Measurements from ENCODE around the gene RNF223.
A peak's percentile ranks its signal among the peaks of the same experiment; 100 is the strongest.

The RNF223 gene

DNA sequence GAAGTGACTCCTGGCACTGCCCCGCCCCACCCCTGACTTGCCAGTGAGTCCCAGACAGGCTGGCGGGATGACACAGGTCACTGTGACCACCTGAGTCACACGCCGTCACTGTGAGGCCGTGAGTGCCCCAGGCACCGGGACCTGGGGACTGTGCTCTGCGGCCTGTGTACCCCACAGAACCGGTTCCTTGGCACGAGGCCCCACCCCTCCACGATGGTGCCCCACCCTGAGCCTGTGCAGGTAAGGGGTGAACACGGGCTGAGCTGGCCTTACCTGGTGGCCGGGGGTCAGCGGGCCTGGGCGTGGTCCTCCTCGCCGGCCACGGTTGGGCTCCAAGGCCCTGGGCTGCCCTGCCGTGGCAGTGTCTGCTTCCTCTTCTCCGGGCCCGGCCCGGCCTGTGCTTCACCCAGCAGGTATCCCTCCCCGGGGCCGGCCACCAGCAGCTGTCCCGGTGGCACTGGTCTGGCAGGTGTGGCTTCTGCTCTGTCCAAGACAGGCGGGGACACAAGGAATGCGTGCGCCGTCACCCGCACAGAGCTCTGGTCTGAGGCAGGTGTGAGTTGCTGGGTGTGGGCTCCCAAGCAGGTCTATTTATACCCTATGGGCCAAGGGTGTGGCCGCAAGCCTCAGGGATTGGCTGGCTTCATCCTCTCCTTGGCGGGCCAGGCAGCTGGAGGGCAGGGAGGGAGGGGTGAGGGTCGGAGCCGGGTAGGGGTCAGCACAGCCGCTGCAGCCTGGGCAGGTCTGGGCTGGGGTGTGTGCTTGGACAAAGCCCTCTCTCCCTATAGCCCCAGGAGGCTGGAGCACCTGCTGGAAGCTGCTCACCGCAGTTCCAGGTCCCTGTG lies at the start of gene RNF223:
RNF223 (minus strand) TSS at position 564 of the 845 bp plus-strand sequence. CDS start 1,740 bp downstream, outside the sequence.
- DNase-seq = no peak

DNA sequence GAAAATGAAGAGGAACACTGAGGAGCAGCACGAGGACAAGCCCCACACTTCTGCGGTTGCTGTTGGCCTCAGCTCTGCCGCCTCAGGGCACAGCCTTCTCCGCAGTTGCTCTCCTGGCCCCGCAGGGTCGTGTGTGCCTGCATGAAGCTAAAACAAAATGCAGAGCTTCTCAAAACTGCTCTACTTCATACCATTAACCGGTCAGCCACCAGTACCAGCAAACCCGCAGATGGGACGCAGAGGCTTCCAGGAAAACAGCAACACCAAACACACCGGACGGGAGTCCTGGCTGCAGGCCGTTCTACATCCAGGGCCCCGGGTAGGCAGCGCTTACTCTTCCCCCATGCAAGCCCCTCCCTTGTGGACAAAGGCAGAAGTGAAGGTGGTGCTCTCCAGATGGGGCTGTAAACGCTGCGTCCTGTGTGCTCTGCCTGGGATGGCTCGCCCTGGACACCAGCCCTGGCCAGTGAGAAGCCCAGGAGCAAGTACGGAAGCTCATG lies 48.9 kb upstream of the RNF223 start:
- DNase-seq = no peak

DNA sequence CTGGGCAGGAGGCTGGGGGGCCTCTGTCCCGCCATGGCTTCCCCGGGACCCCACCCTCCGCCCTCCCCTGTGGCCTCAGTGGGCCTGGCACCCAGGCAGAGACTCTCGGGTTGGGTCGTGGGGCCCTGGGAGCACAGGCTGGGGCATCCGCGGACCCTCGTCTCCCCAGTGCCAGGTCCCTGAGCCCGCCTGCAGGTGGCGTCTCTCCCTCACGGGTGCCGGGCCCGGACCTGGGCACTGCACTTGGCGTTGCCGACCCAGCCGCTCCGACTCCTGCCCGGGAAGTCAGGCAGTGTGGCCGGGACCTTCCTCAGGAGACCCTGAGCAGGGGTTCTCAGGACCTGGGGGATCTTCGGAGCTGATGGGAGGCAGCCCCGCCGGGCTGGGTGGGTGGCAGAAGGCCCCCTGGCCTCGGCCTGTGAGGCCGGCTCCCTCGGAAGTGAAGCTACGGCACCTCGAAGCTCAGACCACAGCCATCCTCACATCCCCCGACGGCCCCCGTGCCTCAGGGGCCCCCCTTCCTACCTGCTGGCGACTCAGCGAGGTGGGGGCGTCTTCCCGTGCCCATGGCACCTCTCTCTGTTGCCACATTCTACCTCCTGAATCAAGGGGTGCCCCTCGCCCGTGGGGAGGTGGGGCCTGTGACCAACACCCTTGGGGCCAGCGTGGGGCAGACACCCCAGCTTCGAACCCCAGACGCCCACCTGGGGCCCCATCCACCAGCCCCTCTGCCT lies 48.1 kb upstream of the RNF223 start:
- DNase-seq = peak; percentile 94

DNA sequence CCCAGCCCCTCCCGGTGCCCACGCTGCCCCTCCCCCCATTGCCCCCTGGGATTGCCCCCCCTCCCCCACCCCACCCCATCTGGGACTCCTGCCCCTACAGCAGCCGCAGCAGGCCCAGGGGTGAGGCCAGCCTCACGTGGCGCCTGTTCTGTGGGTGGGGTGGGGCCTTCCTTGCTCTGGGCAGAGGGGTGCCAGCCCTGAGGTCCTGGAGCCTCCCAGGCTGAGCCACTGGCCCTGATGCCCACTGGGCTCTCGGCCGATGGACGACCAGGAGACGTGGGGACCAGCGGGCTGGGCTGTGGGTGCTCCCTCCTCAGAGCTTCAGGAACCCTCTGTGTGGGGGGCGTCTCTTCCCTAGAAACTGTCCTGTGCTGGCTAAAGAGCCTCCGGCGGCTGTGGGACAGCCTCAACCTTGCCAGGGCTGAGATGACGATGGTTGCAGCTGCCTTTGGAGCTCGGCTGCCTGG lies 47.5 kb upstream of the RNF223 start:
- no peak for DNase-seq

DNA sequence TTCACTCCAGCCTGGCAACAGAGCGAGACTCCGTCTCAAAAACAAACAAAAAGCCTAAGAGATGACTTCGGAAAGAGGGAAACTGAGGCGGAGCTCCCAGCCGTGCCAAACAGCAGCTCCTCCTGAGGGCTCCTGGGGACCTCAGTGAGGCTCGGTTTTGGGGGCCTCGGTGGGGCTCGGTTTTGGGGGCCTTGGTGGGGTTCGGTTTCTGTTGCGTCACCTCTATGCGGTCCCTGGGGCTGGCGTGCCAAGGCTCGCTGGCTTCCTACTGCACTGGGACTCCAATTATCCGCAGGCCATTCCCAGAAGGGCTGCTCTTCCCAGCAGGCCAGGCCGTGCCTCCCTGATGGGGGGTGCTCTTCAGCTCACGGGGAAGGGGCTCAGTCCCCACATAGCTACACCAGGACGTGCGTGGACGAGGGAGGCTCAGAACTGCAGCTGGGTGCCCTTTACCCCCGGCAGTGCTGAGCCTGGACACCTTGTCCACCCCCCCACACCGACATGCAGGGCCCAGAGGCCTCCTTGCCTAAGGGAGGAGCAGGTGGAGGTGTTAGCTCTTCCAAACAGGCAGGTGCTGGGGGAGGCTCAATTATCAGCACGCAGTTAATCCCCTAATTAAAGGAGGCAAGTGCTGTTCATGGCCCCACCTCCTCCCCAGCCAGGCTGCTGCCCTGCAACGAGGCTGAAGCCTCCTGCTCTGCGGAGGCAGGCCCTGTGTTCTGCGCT lies 46.9 kb upstream of the RNF223 start:
- DNase-seq = no peak

DNA sequence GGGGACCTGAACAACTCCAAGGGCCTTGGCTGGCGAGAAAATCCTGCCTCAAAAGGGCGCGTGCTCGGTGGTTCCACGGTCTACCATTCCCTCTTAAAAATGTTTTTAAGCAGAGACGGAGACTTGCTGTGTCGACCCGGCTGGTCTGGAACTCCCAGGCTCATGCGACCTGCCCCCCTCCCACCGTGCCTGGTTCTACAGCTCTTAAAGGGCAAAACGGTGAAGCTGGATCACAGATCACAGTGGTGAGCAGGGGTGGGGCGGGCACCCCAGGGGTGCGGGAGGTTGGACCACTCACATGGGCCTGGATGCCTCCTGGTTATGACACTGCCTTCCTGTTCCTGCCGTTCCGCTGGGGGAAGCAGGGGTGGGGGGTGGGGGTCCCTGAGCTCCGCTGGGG lies 46.0 kb upstream of the RNF223 start:
- DNase-seq = peak; percentile 16

DNA sequence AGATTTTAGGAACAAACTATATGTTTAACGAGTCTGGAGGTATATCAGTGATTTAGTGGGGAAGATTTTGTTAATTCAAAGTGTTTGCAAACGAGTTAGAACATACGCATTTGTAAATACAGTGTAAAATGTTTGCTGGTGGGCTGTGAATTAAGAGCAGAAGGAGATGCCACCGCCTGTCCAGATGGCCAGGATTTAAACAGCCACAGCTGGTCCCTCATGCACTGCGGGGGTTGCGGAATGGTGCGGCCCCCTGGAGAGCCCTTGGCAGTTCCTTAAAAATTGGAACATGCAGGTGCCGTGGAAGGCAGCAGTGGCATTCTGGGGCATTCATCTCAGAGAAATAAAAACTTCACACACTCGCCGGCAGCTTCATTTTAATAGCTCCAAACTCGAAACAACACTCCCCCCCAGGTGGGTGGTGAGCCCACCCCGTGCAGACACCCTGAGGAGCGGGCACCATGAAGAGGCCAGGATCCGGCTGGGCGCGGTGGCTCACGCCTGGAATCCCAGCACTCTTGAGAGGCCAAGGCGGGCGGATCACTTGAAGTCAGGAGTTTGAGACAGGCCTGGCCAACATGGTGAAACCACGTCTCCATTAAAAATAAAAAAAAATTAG lies 45.3 kb upstream of the RNF223 start:
- peak; percentile 33 for DNase-seq

DNA sequence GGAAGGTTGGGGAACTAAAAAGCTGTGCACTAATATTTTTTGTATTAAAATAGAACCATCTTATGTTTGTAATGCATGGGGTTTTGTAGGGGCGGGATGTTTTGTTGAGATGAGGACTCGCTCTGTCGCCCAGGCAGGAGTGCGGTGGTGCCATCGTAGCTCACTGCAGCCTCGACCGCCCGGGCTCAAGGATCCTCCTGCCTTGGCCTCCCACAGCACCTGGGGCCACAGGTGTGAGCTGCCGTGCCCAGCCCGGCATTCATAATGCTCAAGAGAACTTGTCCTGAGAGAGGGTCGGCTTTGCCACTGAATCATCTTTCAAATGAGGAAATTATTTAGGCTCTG lies 44.7 kb upstream of the RNF223 start:
- peak; percentile 39 for DNase-seq

DNA sequence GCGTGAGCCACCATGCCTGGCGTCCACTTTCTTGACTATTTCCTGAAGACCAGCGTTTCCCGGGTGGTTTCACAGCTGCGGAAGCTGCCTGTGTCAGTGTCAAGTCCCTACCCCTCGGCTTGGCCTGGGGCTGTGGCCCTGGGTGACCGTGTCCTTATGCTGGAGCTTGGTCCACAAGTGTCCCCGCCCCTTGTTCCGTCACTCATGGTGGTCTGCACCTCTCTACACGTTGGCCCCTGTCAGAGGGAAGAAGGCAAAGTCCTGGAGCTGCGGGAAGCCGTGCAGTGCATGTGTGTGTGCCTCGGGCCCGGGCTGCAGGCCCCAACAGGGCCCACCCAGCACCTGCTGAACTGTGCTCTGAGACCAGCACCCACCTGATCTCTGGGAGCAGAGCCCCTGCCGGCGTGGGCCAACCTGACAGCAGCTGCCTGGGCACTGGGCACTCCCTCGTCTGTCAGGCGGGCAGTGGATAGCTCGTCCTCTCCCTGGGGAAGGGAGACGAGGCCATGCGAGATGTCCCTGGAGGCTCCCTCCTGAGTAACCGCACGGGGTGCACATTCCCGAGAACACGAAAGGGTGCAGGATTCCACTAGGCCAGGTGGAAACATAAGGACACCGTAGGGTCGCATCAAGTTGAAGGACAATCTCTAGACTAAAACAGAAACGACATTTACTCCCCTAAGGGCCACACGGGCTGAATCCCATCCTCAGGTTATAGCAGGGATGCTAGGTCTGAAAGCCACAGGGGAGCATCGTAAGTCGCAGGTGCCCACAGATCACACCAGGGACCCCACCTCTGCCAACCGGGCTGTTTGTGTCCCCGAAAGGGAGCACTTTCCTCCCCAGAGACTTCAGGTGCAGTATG lies 44.1 kb upstream of the RNF223 start:
- DNase-seq = no peak

DNA sequence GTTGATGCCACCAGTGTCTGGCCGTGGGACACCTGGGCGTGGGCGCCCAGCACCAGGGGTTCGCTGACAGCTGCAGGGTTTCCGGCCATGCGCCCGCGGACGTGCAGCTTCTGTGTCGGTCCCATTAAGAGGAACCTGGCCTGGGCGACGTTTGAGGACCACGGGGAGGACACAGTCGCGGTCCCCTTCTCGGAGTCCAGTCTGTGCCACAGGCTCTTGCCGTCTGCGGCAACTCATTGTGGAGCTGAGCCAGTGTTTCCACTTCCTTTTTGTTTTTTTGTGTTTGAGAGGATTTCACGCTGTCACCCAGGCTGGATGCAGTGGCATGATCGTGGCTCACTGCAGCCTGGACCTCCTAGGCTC lies 43.3 kb upstream of the RNF223 start:
- peak; percentile 65 for DNase-seq

DNA sequence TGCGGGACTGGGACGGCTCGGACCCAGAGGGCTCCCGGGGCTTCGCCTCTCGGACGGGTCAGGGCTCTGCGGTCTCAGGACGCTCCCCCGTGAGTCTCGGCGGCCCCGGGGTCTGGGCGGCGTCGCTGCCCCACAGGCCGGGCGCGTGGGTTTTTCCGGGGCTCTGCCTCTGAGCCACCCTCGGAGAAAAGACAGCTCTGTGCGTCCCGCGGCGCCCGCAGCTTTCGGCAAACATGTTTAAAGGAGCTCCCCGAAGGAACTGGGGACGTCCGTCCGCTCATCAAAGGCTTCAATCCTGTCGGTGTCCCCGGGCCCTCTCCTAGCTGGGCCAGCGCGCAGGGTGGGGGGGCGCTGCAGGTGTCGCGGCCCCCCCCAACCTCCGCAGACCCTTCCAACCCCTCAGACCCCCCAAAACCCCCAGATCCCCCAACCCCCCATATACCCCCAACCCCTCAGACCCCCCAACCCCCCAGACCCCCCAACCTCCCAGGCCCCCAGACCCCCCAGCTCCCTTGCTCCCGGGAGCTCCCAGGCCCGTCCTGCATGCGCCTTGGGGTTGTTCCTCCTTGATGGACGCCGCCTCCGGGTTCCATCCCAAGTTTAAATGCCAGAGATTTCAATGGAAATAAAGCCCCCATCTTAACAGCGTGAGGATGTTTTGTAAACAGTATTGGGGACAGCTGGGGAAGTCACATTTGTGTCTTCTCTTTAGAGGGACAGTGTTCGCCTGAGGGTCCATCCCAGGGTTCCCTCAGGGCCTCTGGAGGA lies 42.8 kb upstream of the RNF223 start:
- DNase-seq = peak; percentile 81

DNA sequence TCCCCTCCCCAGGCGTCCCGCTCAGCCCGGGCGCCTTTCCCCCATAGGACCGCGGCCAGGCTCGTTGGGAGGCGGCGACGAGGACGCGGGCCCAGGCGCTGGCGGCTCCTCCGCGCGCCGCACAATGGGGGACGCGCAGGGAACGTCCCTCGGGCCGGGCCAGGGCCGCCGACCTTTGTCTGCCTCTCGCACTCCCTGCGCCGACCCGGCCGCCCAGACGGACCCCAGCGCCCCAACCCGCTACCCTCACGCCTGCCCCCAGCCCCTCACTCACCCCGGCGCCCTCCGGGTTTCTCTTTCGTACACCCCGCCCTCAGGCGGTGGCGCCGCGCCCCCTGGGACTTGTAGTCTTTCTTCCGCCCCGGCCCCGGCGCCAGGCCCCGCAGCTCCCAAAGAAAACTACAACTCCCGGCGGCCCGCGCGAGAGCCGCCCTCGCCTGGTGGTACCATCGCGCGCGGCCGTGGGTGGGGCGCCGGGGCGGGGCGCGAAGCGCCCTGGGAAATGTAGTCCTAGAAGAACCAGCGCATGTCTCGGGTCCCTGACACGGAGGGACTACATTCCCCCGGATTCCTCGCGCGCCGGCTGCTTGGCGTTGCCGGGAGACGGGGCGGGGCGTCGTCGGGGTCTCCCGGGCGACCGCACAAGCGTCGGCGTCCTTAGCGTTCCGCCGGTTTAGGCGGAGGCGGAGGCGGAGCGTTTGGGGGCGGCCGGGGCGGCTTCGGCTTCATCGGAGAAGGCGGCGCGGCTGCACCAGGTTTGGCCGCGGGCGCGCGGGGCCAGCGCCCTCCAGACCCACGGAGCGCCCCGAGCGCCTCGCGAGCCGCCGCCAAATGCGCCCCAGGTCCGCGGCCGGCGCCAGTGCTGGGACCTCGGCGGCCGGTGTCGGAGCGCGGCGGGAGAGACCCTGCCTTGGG lies 41.9 kb upstream of the RNF223 start, which contains the start of gene C1orf159:
C1orf159 (minus strand) TSS at position 304 of the 915 bp plus-strand sequence. CDS start 24,546 bp downstream, outside the sequence.
- DNase-seq = peak; percentile 100

DNA sequence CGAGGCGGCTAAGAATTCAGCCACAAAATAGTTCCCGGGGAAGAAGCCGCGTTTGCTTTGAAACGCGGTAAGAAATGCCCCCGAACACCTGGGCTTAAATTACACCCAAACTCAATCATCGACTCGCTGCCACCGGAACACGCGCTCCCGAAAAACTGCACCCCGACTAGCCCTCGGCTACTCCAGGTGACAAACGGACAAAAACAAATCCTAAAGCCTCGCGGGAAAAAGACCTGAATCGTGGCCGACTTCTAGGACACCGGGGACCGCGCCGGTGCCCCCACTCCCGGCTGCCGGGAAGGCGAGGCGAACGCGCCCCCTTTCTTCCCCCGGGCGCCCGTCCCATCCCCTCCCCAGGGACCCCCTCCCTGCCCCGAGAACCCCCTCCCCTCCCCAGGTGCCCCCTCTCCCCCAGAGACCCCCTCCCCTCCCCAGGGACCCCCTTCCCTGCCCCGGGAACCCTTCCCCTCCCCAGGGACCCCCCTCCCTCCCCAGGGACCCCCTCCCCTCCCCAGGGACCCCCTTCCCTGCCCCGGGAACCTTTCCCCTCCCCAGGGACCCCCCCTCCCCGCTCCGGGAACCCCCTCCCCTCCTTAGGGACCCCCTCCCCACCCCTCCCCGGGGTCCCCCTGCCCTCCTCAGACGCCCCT lies 41.2 kb upstream of the RNF223 start:
- peak; percentile 61 for DNase-seq

DNA sequence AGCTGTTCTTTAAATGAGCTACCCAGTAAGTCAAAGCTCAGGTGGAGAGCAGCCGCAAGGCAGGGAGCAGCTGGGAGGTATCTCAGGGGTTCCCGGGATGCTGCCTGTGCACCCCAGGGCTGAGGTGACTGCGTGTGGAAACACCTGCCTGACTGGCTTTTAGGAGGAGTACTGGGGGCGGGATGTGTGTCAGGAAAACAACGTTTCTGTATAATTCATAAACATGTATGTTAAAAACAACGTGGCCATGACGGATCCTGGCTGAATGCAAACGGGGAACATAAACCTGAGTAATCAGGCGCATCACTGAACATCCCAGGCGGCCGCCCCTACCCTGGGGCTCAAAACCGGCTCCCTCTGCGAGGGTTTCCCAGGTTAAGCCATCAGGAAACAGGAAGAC lies 40.3 kb upstream of the RNF223 start:
- peak; percentile 56 for DNase-seq

DNA sequence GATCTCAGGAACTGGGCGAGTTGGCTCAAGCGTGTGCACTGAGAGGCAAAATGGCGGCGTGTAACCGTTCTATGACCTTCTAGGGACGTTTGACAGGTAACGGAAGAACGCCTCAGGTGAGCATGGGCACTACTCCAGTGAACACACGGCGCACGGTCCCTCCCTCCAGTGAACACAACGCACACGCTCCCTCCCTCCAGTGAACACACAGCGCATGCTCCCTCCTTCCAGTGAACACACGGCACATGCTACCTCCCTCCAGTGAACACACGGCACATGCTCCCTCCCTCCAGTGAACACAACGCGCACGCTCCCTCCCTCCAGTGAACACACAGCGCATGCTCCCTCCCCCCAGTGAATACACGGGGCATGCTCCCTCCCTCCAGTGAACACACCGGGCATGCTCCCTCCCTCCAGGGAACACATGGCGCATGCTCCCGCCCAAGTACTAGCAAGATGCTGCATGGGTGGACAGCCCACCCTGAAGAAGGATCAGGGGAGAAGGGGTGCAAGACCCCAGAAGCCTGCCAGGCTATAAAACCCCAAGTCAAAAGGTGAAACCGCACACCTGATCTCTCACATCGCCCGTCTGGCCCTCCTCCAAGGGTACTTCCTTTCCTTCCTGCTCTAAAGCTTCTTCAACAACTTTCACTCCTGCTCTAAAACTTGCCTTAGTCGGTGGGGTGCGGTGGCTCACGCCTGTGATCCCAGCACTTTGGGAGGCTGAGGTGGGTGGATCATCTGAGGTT lies 38.3 kb upstream of the RNF223 start:
- DNase-seq = peak; percentile 46

DNA sequence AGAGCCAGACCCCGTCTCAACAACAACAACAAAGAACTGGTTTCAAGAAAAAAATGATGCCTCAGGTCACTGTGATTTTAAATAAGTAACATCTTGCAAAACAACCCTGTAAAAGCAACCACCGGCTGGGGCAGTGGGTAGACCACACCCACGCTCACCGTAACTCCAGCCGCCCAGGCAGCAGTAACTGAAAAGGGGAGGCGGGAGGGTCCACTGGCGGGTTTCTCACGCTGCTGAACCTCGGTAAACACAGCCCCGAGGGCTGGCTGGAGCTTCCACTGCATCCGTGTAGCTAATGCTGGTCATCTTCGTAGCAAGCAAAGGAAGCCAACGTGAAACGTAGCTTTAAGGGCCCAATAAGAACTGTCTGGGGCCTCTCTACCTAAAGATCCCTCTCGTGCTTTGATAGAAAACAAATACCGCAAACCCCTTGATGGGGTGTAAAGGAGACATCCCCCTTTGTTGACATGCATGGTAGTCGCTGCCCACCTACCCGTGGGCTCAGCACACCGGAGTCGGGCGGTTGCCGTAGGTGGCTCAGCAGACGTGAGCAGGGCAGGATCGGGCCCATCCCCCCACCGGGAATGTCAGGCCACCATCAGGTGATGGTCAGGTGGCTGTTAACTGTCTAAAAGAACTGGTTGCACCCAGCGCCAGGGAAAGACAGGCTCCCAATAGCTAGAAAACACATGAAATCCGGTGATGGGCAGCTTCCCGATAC lies 37.6 kb upstream of the RNF223 start:
- DNase-seq = peak; percentile 51

DNA sequence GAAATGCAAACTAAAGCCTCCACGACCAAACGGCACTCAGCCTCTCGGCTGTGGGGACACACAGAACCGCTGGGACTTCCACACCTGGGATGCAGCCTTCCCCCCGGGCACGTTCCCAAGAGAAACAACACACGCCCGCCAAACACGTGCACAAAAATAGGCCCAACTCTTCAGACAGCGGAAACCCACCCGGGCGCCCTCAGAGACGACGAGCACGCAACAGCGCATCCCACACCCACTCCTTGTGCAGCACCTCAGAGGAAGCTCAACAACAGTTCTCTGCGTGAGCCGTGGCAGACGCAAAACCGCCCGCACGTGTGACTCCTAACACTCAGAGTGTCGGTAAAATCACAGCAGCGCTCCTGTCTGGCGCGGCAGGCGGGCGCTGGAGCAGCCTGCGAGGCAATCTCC lies 36.5 kb upstream of the RNF223 start:
- DNase-seq = peak; percentile 47

DNA sequence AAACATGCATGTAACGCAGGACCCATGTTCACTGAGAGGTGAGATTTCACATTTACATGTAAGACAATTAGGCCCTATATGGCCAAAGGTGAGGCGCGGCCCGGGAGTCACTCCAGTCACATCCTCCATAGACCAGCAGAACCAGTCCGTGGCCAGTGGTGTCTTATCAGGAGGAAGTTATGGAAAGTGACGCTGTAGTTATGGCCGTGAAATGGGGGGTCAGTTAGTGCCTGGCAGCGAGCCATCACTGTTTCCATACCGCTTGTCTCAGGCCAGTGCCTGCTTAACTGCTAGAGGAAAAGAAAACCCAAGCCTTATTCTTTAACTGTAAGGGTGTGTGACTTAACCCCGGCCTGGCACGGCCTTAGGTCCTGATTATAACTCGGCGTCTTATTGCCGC lies 35.6 kb upstream of the RNF223 start:
- peak; percentile 41 for DNase-seq

Measured in activated effector memory CD4-positive, alpha-beta T cell treated with anti-CD3 and anti-CD28 coated beads, Interleukin-2, amount 50 U/mL, for 16 hours (primary cell).